ENCODE results near the gene DKK2.

- TF ChIP-seq POLR2AphosphoS5 (IDR thresholded peaks at IDR 0.05): no peak
- no peak for TF ChIP-seq EP300 (IDR thresholded peaks at IDR 0.05)
Measured at GRCh38 chr4:106941841-106942240, 94.3 kb downstream of the DKK2 start.
